ENCODE data around the gene JMJD1C. TPM values are rescaled to one million over a fixed set of nuclear protein-coding genes. Genes with fewer than 3 reads are reported as not detected.

The JMJD1C gene
- total RNA-seq, 1 experiment from 2014 or later = 180 TPM

- TF ChIP-seq NR2C2 (CRISPR knock-in tag; IDR thresholded peaks at IDR 0.05) (peak; percentile 7; the same call in 1 of the 2 replicates), ELF4 (CRISPR knock-in tag; IDR thresholded peaks at IDR 0.05; ENCODE audit: low read depth) (peak; percentile 73; the same call in 1 of the 2 replicates), ZNF317 (CRISPR knock-in tag; IDR thresholded peaks at IDR 0.05; ENCODE audit: borderline replicate concordance, low read depth) (no peak), E2F5 (CRISPR knock-in tag; IDR thresholded peaks at IDR 0.05) (peak; percentile 77), SP1 (CRISPR knock-in tag; conservative IDR thresholded peaks at IDR 0.05) (peak; percentile 76), ZNF416 (CRISPR knock-in tag; IDR thresholded peaks at IDR 0.05) (peak; percentile 63; the same call in 1 of the 2 replicates), GABPB1 (CRISPR knock-in tag; IDR thresholded peaks at IDR 0.05) (no peak), FOXJ3 (CRISPR knock-in tag; IDR thresholded peaks at IDR 0.05; ENCODE audit: borderline replicate concordance) (no peak), JUN (CRISPR knock-in tag; IDR thresholded peaks at IDR 0.05) (peak; percentile 65; the same call in 1 of the 2 replicates), ZNF121 (CRISPR knock-in tag; IDR thresholded peaks at IDR 0.05) (no peak), MYBL2 (CRISPR knock-in tag; IDR thresholded peaks at IDR 0.05) (peak; percentile 90; the same call in 1 of the 2 replicates), NFE2L1 (CRISPR knock-in tag; IDR thresholded peaks at IDR 0.05) (no peak)
- TF ChIP-seq, protein P1, sequence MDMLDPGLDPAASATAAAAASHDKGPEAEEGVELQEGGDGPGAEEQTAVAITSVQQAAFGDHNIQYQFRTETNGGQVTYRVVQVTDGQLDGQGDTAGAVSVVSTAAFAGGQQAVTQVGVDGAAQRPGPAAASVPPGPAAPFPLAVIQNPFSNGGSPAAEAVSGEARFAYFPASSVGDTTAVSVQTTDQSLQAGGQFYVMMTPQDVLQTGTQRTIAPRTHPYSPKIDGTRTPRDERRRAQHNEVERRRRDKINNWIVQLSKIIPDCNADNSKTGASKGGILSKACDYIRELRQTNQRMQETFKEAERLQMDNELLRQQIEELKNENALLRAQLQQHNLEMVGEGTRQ (CRISPR knock-in tag; IDR thresholded peaks at IDR 0.05) = no peak
- TF ChIP-seq, protein P2, sequence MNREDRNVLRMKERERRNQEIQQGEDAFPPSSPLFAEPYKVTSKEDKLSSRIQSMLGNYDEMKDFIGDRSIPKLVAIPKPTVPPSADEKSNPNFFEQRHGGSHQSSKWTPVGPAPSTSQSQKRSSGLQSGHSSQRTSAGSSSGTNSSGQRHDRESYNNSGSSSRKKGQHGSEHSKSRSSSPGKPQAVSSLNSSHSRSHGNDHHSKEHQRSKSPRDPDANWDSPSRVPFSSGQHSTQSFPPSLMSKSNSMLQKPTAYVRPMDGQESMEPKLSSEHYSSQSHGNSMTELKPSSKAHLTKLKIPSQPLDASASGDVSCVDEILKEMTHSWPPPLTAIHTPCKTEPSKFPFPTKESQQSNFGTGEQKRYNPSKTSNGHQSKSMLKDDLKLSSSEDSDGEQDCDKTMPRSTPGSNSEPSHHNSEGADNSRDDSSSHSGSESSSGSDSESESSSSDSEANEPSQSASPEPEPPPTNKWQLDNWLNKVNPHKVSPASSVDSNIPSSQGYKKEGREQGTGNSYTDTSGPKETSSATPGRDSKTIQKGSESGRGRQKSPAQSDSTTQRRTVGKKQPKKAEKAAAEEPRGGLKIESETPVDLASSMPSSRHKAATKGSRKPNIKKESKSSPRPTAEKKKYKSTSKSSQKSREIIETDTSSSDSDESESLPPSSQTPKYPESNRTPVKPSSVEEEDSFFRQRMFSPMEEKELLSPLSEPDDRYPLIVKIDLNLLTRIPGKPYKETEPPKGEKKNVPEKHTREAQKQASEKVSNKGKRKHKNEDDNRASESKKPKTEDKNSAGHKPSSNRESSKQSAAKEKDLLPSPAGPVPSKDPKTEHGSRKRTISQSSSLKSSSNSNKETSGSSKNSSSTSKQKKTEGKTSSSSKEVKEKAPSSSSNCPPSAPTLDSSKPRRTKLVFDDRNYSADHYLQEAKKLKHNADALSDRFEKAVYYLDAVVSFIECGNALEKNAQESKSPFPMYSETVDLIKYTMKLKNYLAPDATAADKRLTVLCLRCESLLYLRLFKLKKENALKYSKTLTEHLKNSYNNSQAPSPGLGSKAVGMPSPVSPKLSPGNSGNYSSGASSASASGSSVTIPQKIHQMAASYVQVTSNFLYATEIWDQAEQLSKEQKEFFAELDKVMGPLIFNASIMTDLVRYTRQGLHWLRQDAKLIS (CRISPR knock-in tag; IDR thresholded peaks at IDR 0.05; ENCODE audit: borderline replicate concordance) = peak; percentile 34; the same call in 1 of the 2 replicates
- TF ChIP-seq, protein P3, sequence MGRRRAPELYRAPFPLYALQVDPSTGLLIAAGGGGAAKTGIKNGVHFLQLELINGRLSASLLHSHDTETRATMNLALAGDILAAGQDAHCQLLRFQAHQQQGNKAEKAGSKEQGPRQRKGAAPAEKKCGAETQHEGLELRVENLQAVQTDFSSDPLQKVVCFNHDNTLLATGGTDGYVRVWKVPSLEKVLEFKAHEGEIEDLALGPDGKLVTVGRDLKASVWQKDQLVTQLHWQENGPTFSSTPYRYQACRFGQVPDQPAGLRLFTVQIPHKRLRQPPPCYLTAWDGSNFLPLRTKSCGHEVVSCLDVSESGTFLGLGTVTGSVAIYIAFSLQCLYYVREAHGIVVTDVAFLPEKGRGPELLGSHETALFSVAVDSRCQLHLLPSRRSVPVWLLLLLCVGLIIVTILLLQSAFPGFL (CRISPR knock-in tag; IDR thresholded peaks at IDR 0.05; ENCODE audit: borderline replicate concordance) = no peak; the same call in 1 of the 2 replicates
Measured at GRCh38 chr10:63465293-63466143, at the start of gene JMJD1C (continued).

DNA sequence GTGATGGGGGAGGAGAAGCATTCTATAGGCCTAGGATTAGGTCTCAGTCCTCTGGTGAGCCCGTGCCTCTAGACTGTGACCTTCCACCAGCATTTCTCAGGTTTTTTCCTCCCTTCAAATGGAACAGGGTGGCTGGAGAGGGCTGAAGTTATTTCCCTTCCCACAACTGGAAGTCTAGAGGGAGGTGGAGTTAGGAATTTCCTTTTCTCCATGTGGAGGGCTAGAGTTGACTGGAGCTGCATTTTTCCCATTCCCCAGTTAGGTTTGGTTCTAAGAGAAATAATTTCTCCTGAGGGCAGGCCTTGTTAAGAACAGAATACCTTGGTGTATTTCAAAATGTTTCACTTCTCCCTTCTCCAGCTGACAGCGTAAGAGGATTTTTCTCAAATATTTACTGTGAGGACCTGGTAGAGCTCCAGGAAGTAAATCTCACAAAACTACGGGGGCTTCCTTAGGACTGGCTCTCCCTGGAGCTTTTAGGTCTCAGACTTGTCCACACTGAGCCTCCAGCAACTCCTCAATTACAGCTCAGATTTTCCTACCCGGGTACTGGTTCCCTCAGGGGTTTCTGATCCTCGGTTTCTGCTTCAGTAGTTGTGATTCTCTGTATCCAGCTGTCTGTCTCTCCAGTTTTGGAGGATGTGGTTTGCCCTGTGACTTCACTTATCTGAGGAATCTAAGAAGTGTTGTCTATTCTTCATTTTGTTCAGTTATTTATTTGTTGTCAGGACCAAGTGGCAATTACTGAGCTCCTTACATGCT, 49.4 kb upstream of the JMJD1C start:
- ChIA-PET CTCF (interaction anchor here (0.7 to 1.3 kb wide), 3 partner anchors 17 to 205 kb away, joined by 3 to 8 read pairs (median 4); no protein-coding TSS in a partner anchor), POLR2A (no interaction called here)
- H3K4me1 Mint-ChIP-seq = peaks cover 64% of the 10 kb centered on the region
- H3K27me3 Mint-ChIP-seq (ENCODE audit: low read depth) = no peaks in the 10 kb centered on the region
- DNase-seq (ENCODE audit: low spot score) (no peak), ATAC-seq (peak; percentile 87)
- peak overlapping the region; percentile 97 for H3K27ac Mint-ChIP-seq
- H3K9me3 Mint-ChIP-seq = peaks cover 9% of the 10 kb centered on the region; the same call in 1 of the 2 replicates
- H3K4me3 Mint-ChIP-seq = peak overlapping the region; percentile 24; the same call in 1 of the 2 replicates
- H3K36me3 Mint-ChIP-seq = no peaks in the 10 kb centered on the region; the same call in 1 of the 2 replicates
- no peak for TF ChIP-seq ATF3 (CRISPR knock-in tag; conservative IDR thresholded peaks at IDR 0.05)
- TF ChIP-seq ZNF423 (CRISPR knock-in tag; IDR thresholded peaks at IDR 0.05) = no peak
- TF ChIP-seq ZMAT4 (CRISPR knock-in tag; IDR thresholded peaks at IDR 0.05) = no peak
- no peak for TF ChIP-seq SMAD4 (CRISPR knock-in tag; IDR thresholded peaks at IDR 0.05)
- no peak for TF ChIP-seq TEAD4 (CRISPR knock-in tag; IDR thresholded peaks at IDR 0.05)
- TF ChIP-seq, protein P1 (CRISPR knock-in tag; IDR thresholded peaks at IDR 0.05) = no peak
- TF ChIP-seq CREM (CRISPR knock-in tag; IDR thresholded peaks at IDR 0.05) = no peak
- TF ChIP-seq ZNF416 (CRISPR knock-in tag; IDR thresholded peaks at IDR 0.05) = no peak
- no peak for TF ChIP-seq NFYB (CRISPR knock-in tag; conservative IDR thresholded peaks at IDR 0.05; ENCODE audit: low read depth)
- no peak for TF ChIP-seq ZNF263 (CRISPR knock-in tag; IDR thresholded peaks at IDR 0.05; ENCODE audit: low read depth)
- TF ChIP-seq ESRRA (CRISPR knock-in tag; IDR thresholded peaks at IDR 0.05; ENCODE audit: borderline replicate concordance) = no peak
- no peak for TF ChIP-seq IRF1 (CRISPR knock-in tag; IDR thresholded peaks at IDR 0.05)
